ENCODE measurements around the gene PITPNM1. TPM values are rescaled to one million over a fixed set of nuclear protein-coding genes. Genes with fewer than 3 reads are reported as not detected.
"Not testable (repeated sequence)": the region's sequence is repeated elsewhere in the genome, so short reads cannot be mapped to it uniquely, and the experiment has no call there.

PITPNM1 gene
- total RNA-seq, 2 experiments from 2014 or later: 90.0 to 94.8 TPM

DNA sequence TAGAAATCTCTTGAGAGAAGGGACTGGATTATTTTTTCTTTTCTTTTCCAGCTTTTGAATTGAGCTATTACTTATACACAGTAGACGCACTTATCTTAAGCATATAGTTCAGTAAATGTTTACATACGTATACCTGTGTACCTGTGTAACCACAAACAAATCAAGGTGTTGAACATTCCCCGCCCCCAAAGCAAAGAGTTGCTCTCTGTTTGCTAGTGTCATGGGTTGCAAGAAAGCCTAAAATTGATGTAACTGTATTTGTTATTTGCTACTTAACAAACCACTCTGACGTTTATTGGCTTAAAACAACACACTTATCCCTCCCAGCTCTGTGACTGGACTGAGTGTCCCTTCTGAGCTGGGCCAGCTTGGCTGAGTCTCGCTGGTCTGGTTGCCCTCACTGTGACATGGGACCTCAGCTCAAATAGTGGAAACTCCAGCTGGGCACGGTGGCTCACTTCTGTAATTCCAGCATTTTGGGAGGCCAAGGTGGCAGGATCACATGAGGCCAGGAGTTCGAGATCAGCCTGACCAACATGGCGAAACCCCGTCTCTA is 43.5 kb upstream of the PITPNM1 start:
- Mint-ChIP-seq H3K27ac (no peak overlapping the region), H3K4me3 (no peak overlapping the region), H3K27me3 (peaks cover 3% of the 10 kb centered on the region), H3K36me3 (ENCODE audit: low read depth) (no peaks in the 10 kb centered on the region), H3K4me1 (ENCODE audit: low read depth) (no peaks in the 10 kb centered on the region), H3K9me3 (peaks cover 5% of the 10 kb centered on the region)
- no peak for DNase-seq
- Histone ChIP-seq H3K9me3 (ENCODE audit: control insufficient read depth in 1 of 2, insufficient read depth in 1 of 2, low read length in 2 of 2) (no peaks in the 10 kb centered on the region), H3K4me1 (ENCODE audit: insufficient read depth, low read length) (no peaks in the 10 kb centered on the region), H3K27ac (ENCODE audit: low read depth in 1 of 2, low read length in 2 of 2) (no peak overlapping the region), H3K4me3 (ENCODE audit: low read length) (no peak overlapping the region), H3K36me3 (ENCODE audit: insufficient read depth, low read length) (no peaks in the 10 kb centered on the region), H3K27me3 (ENCODE audit: control insufficient read depth in 1 of 2, insufficient read depth in 2 of 2, low read length in 2 of 2) (no peaks in the 10 kb centered on the region)
- ChIA-PET CTCF (interaction anchor here (1.2 kb wide), 1 partner anchor 12 kb away, joined by 3 read pairs; no protein-coding TSS in a partner anchor), POLR2A (no interaction called here)
- TF ChIP-seq, protein P1, sequence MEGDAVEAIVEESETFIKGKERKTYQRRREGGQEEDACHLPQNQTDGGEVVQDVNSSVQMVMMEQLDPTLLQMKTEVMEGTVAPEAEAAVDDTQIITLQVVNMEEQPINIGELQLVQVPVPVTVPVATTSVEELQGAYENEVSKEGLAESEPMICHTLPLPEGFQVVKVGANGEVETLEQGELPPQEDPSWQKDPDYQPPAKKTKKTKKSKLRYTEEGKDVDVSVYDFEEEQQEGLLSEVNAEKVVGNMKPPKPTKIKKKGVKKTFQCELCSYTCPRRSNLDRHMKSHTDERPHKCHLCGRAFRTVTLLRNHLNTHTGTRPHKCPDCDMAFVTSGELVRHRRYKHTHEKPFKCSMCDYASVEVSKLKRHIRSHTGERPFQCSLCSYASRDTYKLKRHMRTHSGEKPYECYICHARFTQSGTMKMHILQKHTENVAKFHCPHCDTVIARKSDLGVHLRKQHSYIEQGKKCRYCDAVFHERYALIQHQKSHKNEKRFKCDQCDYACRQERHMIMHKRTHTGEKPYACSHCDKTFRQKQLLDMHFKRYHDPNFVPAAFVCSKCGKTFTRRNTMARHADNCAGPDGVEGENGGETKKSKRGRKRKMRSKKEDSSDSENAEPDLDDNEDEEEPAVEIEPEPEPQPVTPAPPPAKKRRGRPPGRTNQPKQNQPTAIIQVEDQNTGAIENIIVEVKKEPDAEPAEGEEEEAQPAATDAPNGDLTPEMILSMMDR (IDR thresholded peaks at IDR 0.05): no peak
- ATAC-seq (ENCODE audit: poor library complexity): no peak
- intact Hi-C loops (cut with DNase I, micrococcal nuclease): loop anchor here in 1 of 2 experiments (10.0 kb wide), 1 partner anchor 844 kb away; no protein-coding TSS in a partner anchor

DNA sequence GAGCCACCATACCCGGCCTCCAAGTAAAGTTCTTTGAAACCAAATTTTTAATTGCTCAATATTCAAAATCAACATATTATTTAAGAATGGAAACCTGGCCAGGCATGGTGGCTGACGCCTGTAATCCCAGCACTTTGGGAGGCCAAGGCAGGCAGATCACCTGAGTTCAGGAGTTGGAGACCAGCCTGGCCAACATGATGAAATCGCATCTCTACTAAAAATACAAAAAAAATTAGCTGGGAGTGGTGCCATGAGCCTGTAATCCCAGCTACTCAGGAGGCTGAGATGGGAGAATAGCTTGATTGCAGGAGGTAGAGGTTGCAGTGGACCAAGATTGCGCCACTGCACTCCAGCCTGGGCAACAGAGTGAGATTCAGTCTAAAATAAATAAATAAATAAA is 42.9 kb upstream of the PITPNM1 start:
- H3K4me1 ChIP-seq (ENCODE audit: insufficient read depth, low read length); H3K36me3 Mint-ChIP-seq (ENCODE audit: low read depth); H3K4me3 Mint-ChIP-seq; H3K9me3 Mint-ChIP-seq; ATAC-seq (ENCODE audit: poor library complexity); POLR2A ChIA-PET; H3K27me3 ChIP-seq (ENCODE audit: control insufficient read depth in 1 of 2, insufficient read depth in 2 of 2, low read length in 2 of 2); H3K27me3 Mint-ChIP-seq; H3K4me3 ChIP-seq (ENCODE audit: low read length); H3K27ac ChIP-seq (ENCODE audit: low read depth in 1 of 2, low read length in 2 of 2); DNase-seq; H3K4me1 Mint-ChIP-seq (ENCODE audit: low read depth); H3K9me3 ChIP-seq (ENCODE audit: control insufficient read depth in 1 of 2, insufficient read depth in 1 of 2, low read length in 2 of 2); H3K27ac Mint-ChIP-seq; H3K36me3 ChIP-seq (ENCODE audit: insufficient read depth, low read length): not testable (repeated sequence)
- CTCF ChIA-PET: interaction anchor here (0.6 to 1.2 kb wide), 2 partner anchors 8 to 13 kb away, joined by 3 read pairs; no protein-coding TSS in a partner anchor
- intact Hi-C loops (cut with DNase I, micrococcal nuclease): loop anchor here in 1 of 2 experiments (10.0 kb wide), 1 partner anchor 843 kb away; no protein-coding TSS in a partner anchor

DNA sequence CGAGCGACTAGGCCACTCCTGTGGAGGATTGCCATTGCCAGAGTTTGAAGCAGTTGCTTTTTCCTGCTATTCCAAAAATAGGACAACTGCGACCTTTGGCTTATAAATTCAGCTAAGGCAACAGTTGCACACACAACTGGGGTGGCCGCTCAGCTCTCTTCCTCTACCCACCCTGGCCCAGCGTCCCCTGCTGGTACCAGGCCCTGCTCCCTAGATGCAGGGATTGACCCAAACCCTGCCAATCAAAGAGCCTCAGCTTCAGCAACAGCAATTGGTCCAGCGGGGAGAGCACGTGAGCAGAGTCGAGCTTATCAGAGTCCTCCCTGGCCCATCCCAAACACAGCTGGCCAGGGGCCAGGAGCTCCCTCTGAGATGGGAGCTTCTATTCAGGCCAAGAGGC is 40.1 kb upstream of the PITPNM1 start:
- Histone ChIP-seq H3K4me1 (ENCODE audit: insufficient read depth, low read length) (no peaks in the 10 kb centered on the region), H3K9me3 (ENCODE audit: control insufficient read depth in 1 of 2, insufficient read depth in 1 of 2, low read length in 2 of 2) (no peaks in the 10 kb centered on the region), H3K36me3 (ENCODE audit: insufficient read depth, low read length) (no peaks in the 10 kb centered on the region), H3K27ac (ENCODE audit: low read depth in 1 of 2, low read length in 2 of 2) (no peak overlapping the region), H3K27me3 (ENCODE audit: control insufficient read depth in 1 of 2, insufficient read depth in 2 of 2, low read length in 2 of 2) (no peaks in the 10 kb centered on the region), H3K4me3 (ENCODE audit: low read length) (no peak overlapping the region)
- DNase-seq (no peak), ATAC-seq (ENCODE audit: poor library complexity) (no peak)
- Mint-ChIP-seq H3K27me3 (peaks cover 3% of the 10 kb centered on the region), H3K9me3 (no peaks in the 10 kb centered on the region), H3K27ac (no peak overlapping the region), H3K4me3 (no peak overlapping the region), H3K36me3 (ENCODE audit: low read depth) (no peaks in the 10 kb centered on the region), H3K4me1 (ENCODE audit: low read depth) (no peaks in the 10 kb centered on the region)
- POLR2A ChIA-PET: no interaction called here
- CTCF ChIA-PET: no interaction called here
- intact Hi-C loops (cut with DNase I, micrococcal nuclease): loop anchor here in 1 of 2 experiments (10.0 kb wide), 1 partner anchor 840 kb away; no protein-coding TSS in a partner anchor
- TF ChIP-seq, protein P1 (IDR thresholded peaks at IDR 0.05): no peak

Measured in CD4-positive, alpha-beta T cell (primary cell).